NCI-H2196 treated with DMSO at 0.1 percent for 48 hours (cell line): Measurements from ENCODE around the gene NAGLU.
"Not testable (repeated sequence)": the region's sequence is repeated elsewhere in the genome, so short reads cannot be mapped to it uniquely, and the experiment has no call there.

Source experiments
- DNase-seq: peaks from one replicate; lab custom pipeline; 2025; ENCODE audit not compliant: unreplicated experiment; lab: John Stamatoyannopoulos, UW

Gene NAGLU

GRCh38 chr17:42543190-42544079, 7.4 kb downstream of the NAGLU start:
- DNase-seq = no peak

GRCh38 chr17:42544874-42545283, 8.8 kb downstream of the NAGLU start:
- no peak for DNase-seq

GRCh38 chr17:42545755-42546505, 9.9 kb downstream of the NAGLU start:
- not testable (repeated sequence) for DNase-seq

- DNase-seq = no peak
These were observed 11.0 kb downstream of the NAGLU start for GRCh38 chr17:42547001-42547461.

- DNase-seq = no peak
These were observed 11.6 kb downstream of the NAGLU start for GRCh38 chr17:42547698-42548069.

GRCh38 chr17:42548070-42548837, 12.2 kb downstream of the NAGLU start:
- no peak for DNase-seq

GRCh38 chr17:42548993-42549755, 13.1 kb downstream of the NAGLU start:
- no peak for DNase-seq

GRCh38 chr17:42552736-42553135, 16.7 kb downstream of the NAGLU start, which contains the start of gene HSD17B1:
Gene HSD17B1, plus strand, starts transcription at chr17:42552923. Its CDS starts 11 bp downstream, at chr17:42552934.
- not testable (repeated sequence) for DNase-seq

- DNase-seq = no peak
These were observed 17.2 kb downstream of the NAGLU start for GRCh38 chr17:42553161-42553818.

GRCh38 chr17:42553866-42554249, 17.8 kb downstream of the NAGLU start:
- no peak for DNase-seq

GRCh38 chr17:42554250-42555121, 18.4 kb downstream of the NAGLU start:
- DNase-seq = peak; percentile 49

- DNase-seq = no peak
These were observed 19.1 kb downstream of the NAGLU start for GRCh38 chr17:42555122-42555622.

- not testable (repeated sequence) for DNase-seq
These were observed 20.0 kb downstream of the NAGLU start for GRCh38 chr17:42555961-42556617.

- no peak for DNase-seq
These were observed 23.0 kb downstream of the NAGLU start for GRCh38 chr17:42559075-42559474.

GRCh38 chr17:42560246-42560645, 24.2 kb downstream of the NAGLU start:
- no peak for DNase-seq

GRCh38 chr17:42561897-42562387, 25.9 kb downstream of the NAGLU start, which contains the start of gene COASY:
Gene COASY, plus strand, starts transcription at chr17:42562148. Its CDS starts 475 bp downstream, at chr17:42562623.
- peak; percentile 65 for DNase-seq

- DNase-seq = no peak
These were observed 26.5 kb downstream of the NAGLU start for GRCh38 chr17:42562388-42563142.
